Activated naive CD4-positive, alpha-beta T cell treated with Interleukin-2 at 50 U/mL for 16 hours (primary cell): ENCODE measurements around the gene SLC35F3.

ENCODE experiments used
- DNase-seq: peaks from one replicate; pipeline ENCODE4 v3.0.0-alpha.2; 2020

The SLC35F3 gene

GRCh38 chr1:234062166-234062565 is 157.7 kb downstream of the SLC35F3 start:
- DNase-seq: no peak

- peak; percentile 72 for DNase-seq
Observed at GRCh38 chr1:234065794-234066447, 161.4 kb downstream of the SLC35F3 start.

- no peak for DNase-seq
Observed at GRCh38 chr1:234067581-234068337, 163.3 kb downstream of the SLC35F3 start.

DNA sequence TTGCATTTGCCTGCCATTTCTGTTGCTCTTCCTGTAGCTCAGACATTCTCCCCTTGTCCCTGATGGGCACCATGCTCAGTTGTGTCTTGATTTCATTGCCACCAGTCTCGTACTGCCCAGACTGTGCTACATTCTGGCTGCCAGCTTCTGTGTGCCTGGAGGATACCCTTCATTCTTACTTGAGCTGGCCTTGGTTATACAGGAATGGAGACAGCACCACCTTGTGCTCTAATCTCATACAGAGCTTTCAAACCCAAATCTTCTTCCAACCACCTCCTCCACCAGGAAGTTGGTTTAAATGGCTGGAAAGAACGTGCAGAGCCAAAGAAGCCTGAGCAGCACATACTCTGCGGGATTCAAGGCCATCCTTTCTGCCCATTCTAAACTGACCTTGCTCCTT is 165.3 kb downstream of the SLC35F3 start:
- DNase-seq: no peak

- DNase-seq: no peak
Observed at GRCh38 chr1:234072793-234073192, 168.3 kb downstream of the SLC35F3 start.

- DNase-seq: no peak
Observed at GRCh38 chr1:234078143-234078542, 173.7 kb downstream of the SLC35F3 start.

GRCh38 chr1:234079896-234080295 is 175.4 kb downstream of the SLC35F3 start:
- DNase-seq: no peak

- DNase-seq: no peak
Observed at GRCh38 chr1:234083460-234083859, 179.0 kb downstream of the SLC35F3 start.

GRCh38 chr1:234089396-234089795 is 184.9 kb downstream of the SLC35F3 start:
- DNase-seq: no peak

DNA sequence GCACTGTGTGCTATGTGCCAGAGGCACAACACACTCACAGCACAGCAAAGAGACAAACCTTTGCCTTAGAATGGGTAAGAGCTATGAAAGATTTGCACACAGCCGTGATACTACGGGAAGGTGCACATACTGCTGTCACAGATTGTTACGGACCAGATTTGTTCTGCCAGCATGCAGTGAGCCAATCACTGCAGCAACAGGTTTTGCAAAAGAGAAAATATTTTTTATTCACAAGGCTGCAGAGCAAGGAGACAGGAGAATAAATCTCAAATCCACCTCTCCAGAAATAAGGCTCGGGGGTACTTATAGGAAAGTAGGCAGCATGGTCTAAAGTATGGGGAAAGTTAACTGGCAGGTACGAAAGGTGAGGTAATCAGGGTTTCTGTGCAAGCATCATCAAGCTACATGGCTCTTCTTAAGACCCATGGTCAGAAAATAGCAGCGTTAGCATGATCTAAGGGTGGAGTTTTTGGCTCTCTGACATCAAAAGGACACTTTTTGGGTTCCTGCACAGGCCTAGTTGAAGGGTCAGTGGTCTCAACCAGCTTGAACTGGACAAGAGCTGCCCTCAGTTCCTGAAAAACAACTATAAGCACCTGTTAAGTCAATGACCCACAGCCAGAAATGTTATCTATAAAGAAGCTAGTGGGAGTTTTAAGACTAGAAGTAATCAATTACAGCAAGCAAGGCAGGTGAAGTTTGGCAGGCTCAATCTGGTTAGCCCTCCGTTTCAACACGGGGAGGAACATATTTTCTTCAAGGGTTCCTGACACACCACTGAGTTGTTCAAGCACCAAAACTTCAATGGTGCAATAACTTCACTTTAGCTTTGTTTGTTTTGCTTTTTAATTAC is 186.0 kb downstream of the SLC35F3 start:
- DNase-seq: no peak

- no peak for DNase-seq
Observed at GRCh38 chr1:234091065-234091401, 186.6 kb downstream of the SLC35F3 start.

DNA sequence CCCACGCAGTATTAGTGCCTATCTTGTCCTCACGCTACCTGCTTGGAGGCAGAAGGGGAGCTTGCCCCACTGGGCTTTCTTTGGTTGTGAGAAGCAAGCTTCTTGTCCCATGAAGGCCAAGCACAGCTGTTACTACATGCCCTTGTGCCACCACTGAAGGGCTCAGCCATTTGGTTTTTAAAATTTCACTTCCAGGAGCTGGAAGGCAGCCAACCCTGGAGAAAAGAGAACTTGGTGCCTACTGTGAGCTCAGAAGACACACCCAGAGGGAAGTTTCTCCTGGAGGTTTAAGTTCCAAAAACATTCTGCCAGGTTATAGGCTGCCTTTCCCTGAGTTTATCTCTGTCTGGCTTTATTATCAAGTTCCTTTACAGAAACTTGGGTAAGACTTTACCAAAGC is 187.4 kb downstream of the SLC35F3 start:
- no peak for DNase-seq

DNA sequence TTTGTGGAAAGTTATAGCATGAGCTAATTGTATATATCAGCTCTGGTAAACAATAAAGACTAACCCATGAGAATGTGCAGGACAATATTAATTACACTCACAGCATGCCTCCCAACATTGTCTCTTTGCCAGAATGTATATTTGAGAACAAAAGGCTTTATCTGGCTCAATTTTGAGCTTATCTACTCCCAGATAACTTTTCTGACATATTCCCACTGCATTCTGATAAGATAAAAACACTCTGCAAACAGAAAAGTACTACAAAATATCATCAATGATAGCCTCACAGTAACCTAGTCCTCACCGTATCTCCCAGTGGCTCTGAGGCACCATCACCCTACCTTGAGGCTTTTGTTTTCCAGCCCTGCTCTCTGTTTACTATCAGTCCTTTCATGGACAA is 188.6 kb downstream of the SLC35F3 start:
- no peak for DNase-seq

- no peak for DNase-seq
Observed at GRCh38 chr1:234093741-234094140, 189.3 kb downstream of the SLC35F3 start.

GRCh38 chr1:234094172-234094571 is 189.7 kb downstream of the SLC35F3 start:
- DNase-seq: no peak

GRCh38 chr1:234096161-234096770 is 191.8 kb downstream of the SLC35F3 start:
- no peak for DNase-seq

DNA sequence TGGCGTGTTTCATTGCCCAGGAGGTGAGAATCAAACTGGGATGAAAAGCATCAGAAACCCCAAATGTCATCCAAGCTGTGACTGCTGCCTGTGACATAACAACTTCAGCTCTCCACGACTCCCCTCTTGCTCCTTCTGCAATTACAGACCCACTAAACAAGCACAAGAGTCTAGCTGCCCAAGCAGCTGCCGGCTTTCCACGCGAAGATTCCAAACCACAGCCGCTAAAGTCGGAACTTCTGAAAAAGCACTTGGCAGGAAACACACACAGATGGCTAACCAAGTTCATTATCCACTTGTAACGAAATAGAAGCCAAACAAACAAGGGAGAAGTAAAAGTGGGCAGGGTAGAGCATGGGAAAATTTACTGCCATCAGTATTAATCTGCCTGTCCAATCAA is 198.1 kb downstream of the SLC35F3 start:
- no peak for DNase-seq

DNA sequence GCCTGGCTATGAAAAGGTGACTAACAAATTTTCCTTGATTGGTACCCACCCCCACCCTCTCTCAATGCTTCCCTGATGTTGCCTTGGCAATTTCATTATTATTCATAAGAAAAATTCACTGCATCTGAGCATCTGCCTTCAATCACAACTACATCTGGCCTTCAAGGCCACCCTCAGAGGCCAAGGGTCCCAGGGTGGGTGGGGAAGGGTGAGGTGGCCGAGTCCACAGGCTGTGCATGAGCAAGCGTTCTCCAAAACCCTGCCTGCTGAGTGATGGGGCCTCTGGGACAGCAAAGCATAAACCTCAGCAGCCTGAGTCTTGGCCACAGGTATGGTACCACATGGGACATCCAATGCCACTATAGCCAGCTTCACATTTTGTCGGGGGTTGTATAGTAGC is 198.7 kb downstream of the SLC35F3 start:
- DNase-seq: no peak

GRCh38 chr1:234106032-234106431 is 201.6 kb downstream of the SLC35F3 start:
- no peak for DNase-seq

- no peak for DNase-seq
Observed at GRCh38 chr1:234107416-234108021, 203.0 kb downstream of the SLC35F3 start.

DNA sequence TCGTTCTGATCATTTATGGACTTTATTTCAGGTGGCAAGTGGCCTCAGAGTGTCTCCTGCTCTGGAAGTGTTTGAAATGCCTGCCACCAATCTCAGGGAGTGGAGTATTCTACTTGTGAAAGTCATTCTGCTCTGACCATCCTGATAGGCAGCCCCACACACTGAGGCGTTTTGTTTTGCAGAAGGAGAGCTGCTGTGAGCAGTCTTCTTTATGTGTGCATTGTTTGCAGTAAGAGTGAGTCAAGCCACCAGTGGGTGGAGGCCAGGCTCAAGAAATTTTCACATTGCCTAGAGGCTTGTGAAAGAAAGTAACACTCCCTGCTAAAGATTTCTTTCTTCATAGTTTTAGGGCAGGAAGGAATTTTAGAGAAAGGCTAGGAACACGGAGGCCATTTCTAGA is 204.4 kb downstream of the SLC35F3 start:
- DNase-seq: no peak

DNA sequence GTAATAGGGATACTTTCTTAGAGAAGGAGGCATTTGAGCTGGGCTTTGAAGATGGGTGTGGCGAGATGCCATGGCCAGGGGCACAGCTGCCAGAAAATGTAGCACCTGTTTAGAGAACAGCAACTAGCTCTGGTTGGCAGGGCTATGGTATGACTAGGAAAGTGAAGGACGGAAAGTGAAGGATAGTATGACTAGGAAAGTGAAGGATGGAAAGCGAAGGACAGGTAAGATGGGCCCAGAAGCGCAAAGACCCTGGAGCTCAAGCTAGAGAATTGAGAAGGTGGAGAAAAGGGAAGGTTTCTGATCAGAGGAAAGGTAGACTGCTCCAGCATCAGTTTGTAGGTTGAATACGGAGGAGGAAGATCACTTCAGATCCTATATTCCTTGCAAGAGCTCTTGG is 205.4 kb downstream of the SLC35F3 start:
- no peak for DNase-seq
